ENCODE data around the gene VMP1. TPM values are rescaled to one million over a fixed set of nuclear protein-coding genes. Genes with fewer than 3 reads are reported as not detected.
"Not testable (repeated sequence)": the region's sequence is repeated elsewhere in the genome, so short reads cannot be mapped to it uniquely, and the experiment has no call there.

VMP1 gene
- polyA plus RNA-seq, 2 donors: 90.8 to 98.0 TPM

DNA sequence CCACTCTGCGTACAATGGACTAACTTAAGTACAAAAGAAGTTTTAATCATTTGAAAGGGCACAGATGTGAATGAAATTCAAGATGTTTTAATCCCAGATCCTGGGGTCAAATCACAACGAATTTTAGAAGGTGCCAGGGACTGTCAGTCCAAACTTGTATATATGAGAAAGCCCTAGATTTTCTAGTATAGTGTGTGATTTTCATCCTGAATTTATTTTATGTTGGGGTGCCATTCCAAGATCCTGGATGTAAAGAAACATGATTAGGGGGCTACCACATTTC lies 121.0 kb downstream of the VMP1 start:
- peak overlapping the region; percentile 71 to 74 for H3K27ac ChIP-seq (ENCODE audit: low read depth in 2 of 2, low read length in 1 of 2)
- no peak overlapping the region for H3K4me3 ChIP-seq (ENCODE audit: low read depth in 1 of 2, low read length in 2 of 2)
- 53 to 57% methylated on average over 2 of the region's 2 CpGs for WGBS, 2 donors
- H3K4me1 ChIP-seq (ENCODE audit: control insufficient read depth in 2 of 2, insufficient read depth in 2 of 2, low read length in 1 of 2): no peaks in the 10 kb centered on the region
- no peaks in the 10 kb centered on the region for H3K9me3 ChIP-seq (ENCODE audit: control insufficient read depth in 2 of 2, insufficient read depth in 1 of 2, low read depth in 1 of 2, low read length in 1 of 2)
- no peaks in the 10 kb centered on the region for H3K36me3 ChIP-seq (ENCODE audit: control insufficient read depth in 2 of 2, insufficient read depth in 2 of 2, low read length in 1 of 2)
- H3K27me3 ChIP-seq (ENCODE audit: control insufficient read depth in 1 of 2, insufficient read depth in 2 of 2, low read length in 2 of 2): no peaks in the 10 kb centered on the region

DNA sequence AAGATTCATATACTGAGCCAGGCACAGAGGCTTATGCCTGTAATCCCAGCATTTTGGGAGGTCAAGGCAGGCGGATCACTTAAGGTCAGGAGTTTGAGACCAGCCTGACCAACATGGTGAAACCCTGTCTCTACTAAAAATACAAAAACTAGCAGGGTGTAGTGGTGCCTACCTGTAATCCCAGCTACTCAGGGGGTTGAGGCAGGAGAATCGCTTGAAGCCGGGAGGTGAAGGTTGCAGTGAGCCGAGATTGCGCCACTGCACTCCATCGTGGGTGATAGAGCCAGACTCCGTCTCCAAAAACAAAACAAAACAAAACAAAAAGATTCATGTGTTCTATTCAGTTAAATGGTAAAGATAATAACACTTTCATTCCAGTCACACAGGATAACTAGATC lies 121.4 kb downstream of the VMP1 start:
- not testable (repeated sequence) for H3K4me3 ChIP-seq (ENCODE audit: low read depth in 1 of 2, low read length in 2 of 2); H3K9me3 ChIP-seq (ENCODE audit: control insufficient read depth in 2 of 2, insufficient read depth in 1 of 2, low read depth in 1 of 2, low read length in 1 of 2); H3K36me3 ChIP-seq (ENCODE audit: control insufficient read depth in 2 of 2, insufficient read depth in 2 of 2, low read length in 1 of 2); H3K4me1 ChIP-seq (ENCODE audit: control insufficient read depth in 2 of 2, insufficient read depth in 2 of 2, low read length in 1 of 2); H3K27me3 ChIP-seq (ENCODE audit: control insufficient read depth in 1 of 2, insufficient read depth in 2 of 2, low read length in 2 of 2)
- 37 to 40% methylated on average over 7 of the region's 7 CpGs for WGBS, 2 donors
- H3K27ac ChIP-seq (ENCODE audit: low read depth in 2 of 2, low read length in 1 of 2): peak overlapping the region; percentile 71 to 74

DNA sequence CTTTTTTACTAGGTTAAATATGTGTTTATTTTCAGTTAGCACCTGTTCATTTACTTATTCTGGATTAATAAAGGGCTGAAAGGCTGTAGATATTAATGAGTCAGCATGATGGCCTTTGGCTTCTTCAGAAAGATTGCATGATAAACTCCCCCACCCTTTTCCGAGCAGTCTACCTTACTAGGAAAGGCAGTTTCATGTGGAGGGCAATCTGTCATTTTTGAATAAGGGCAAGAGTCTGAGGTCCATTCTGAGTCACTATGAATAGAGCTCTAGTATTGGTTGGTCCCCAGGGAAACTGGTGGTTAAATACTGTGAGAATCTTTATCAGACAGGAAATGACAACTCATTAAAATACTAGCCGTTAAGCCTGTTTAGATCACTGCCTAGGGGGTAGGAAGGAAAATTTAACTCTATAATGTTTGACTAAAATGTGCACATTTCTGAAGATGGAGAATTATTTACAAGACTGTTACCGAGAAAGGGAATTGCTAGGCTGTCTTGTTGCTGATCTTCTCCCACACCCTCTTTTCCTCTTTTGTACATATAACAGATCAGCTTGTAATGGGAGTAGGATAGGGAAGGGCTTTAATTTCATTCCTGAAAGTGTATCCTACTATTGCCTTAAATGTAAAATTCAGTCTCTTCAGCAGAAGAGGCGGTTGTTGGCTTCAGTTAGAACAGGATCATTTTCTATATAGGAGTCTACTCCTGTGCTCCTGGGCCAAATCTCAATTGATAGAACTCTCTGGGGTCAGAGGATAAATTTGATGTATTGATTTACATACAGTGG lies 122.0 kb downstream of the VMP1 start:
- Histone ChIP-seq H3K9me3 (ENCODE audit: control insufficient read depth in 2 of 2, insufficient read depth in 1 of 2, low read depth in 1 of 2, low read length in 1 of 2) (no peaks in the 10 kb centered on the region), H3K4me3 (ENCODE audit: low read depth in 1 of 2, low read length in 2 of 2) (no peak overlapping the region), H3K4me1 (ENCODE audit: control insufficient read depth in 2 of 2, insufficient read depth in 2 of 2, low read length in 1 of 2) (no peaks in the 10 kb centered on the region), H3K36me3 (ENCODE audit: control insufficient read depth in 2 of 2, insufficient read depth in 2 of 2, low read length in 1 of 2) (no peaks in the 10 kb centered on the region), H3K27me3 (ENCODE audit: control insufficient read depth in 1 of 2, insufficient read depth in 2 of 2, low read length in 2 of 2) (no peaks in the 10 kb centered on the region), H3K27ac (ENCODE audit: low read depth in 2 of 2, low read length in 1 of 2) (peak overlapping the region; percentile 42 to 50)
- 9 to 11% methylated on average over 4 of the region's 4 CpGs for WGBS, 2 donors

DNA sequence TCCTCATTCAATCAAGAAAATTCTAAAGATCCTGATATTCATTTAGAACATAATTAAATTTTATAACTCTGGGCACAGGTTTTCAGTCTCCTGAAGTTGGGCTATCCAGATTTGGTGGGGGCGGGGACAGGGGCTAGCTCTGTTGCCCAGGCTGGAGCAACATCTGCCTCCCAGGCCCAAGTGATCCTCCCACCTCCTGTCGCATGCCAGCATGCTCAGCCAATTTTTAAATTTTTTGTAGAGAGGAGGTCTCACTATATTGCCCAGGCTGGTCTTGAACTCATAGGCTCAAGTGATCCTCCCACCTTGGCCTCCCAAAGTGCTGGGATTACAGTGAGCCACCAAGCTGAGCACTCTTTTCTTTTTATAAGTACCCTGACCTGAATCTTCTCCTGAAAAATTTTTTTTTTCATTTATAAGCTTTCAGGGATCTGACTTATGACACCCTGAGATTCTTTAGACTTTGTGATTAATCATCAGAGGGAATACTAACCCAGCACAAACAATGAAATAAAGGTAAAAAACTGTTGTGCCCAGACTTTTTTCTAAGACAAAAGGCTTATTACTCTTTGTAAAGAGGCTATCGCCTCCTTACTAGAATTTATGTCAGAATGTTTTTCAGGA lies 122.7 kb downstream of the VMP1 start:
- H3K9me3 ChIP-seq (ENCODE audit: control insufficient read depth in 2 of 2, insufficient read depth in 1 of 2, low read depth in 1 of 2, low read length in 1 of 2): no peaks in the 10 kb centered on the region
- no peaks in the 10 kb centered on the region for H3K4me1 ChIP-seq (ENCODE audit: control insufficient read depth in 2 of 2, insufficient read depth in 2 of 2, low read length in 1 of 2)
- WGBS, 2 donors: 65 to 66% methylated on average over 3 of the region's 3 CpGs
- H3K27ac ChIP-seq (ENCODE audit: low read depth in 2 of 2, low read length in 1 of 2): peak overlapping the region; percentile 50 to 64
- H3K36me3 ChIP-seq (ENCODE audit: control insufficient read depth in 2 of 2, insufficient read depth in 2 of 2, low read length in 1 of 2): no peaks in the 10 kb centered on the region
- no peaks in the 10 kb centered on the region for H3K27me3 ChIP-seq (ENCODE audit: control insufficient read depth in 1 of 2, insufficient read depth in 2 of 2, low read length in 2 of 2)
- no peak overlapping the region for H3K4me3 ChIP-seq (ENCODE audit: low read depth in 1 of 2, low read length in 2 of 2)

DNA sequence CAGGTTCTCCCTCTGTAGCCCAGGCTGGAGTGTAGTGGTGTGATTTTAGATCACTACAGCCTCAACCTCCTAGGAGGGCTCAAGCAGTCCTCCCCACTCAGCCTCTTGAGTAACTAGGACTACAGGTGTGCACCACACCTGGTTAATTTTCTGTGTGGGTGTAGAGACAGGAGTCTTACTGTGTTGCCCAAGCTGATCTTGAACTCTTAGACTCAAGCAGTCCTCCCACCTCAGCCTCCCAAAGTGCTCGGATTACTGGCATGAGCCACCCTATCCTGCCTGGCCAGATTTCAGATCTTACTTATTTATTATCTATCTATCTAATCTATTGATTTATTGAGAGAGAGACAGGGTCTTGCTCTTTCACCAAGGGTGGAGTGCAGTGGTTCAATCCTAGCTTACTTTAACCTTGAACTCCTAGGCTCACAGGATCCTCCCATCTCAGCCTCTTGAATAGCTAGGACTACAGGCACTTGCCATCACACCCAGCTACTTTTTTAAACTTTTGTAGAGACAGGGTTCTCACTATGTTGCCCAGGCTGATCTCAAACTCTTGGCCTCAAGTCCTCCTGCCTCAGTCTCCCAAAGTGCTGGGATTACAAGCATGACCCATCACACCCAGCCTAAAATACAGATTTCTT lies 123.5 kb downstream of the VMP1 start:
- Histone ChIP-seq H3K27ac (ENCODE audit: low read depth in 2 of 2, low read length in 1 of 2) (peak overlapping the region; percentile 17 to 63), H3K27me3 (ENCODE audit: control insufficient read depth in 1 of 2, insufficient read depth in 2 of 2, low read length in 2 of 2) (no peaks in the 10 kb centered on the region), H3K36me3 (ENCODE audit: control insufficient read depth in 2 of 2, insufficient read depth in 2 of 2, low read length in 1 of 2) (no peaks in the 10 kb centered on the region), H3K9me3 (ENCODE audit: control insufficient read depth in 2 of 2, insufficient read depth in 1 of 2, low read depth in 1 of 2, low read length in 1 of 2) (no peaks in the 10 kb centered on the region), H3K4me3 (ENCODE audit: low read depth in 1 of 2, low read length in 2 of 2) (no peak overlapping the region), H3K4me1 (ENCODE audit: control insufficient read depth in 2 of 2, insufficient read depth in 2 of 2, low read length in 1 of 2) (no peaks in the 10 kb centered on the region)
- WGBS, 2 donors: 62 to 87% methylated on average over 1 of the region's 1 CpG

DNA sequence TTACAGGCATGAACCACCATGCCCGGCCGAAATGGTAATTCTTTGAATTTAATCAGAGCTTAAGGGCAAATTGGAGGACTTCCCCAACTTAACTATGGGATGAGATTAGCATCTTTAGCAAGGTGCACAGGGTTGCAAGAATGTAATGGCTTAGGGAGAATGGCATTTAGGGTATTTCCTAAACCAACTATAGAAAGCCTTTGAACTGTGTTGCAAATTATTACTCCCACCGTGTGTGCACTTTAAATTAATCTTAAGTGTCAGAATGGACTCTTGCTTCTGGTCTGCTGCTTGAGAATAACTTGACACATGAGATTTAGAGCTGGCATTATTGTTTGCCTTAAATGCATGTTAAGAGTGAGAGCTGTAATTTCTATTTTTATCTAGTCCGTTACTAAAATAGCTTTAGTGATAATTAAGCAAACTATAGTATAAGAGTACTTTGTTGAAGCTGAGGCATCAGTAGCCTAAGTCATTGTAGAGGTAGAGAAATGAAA lies 125.5 kb downstream of the VMP1 start:
- H3K4me1 ChIP-seq (ENCODE audit: control insufficient read depth in 2 of 2, insufficient read depth in 2 of 2, low read length in 1 of 2): no peaks in the 10 kb centered on the region

DNA sequence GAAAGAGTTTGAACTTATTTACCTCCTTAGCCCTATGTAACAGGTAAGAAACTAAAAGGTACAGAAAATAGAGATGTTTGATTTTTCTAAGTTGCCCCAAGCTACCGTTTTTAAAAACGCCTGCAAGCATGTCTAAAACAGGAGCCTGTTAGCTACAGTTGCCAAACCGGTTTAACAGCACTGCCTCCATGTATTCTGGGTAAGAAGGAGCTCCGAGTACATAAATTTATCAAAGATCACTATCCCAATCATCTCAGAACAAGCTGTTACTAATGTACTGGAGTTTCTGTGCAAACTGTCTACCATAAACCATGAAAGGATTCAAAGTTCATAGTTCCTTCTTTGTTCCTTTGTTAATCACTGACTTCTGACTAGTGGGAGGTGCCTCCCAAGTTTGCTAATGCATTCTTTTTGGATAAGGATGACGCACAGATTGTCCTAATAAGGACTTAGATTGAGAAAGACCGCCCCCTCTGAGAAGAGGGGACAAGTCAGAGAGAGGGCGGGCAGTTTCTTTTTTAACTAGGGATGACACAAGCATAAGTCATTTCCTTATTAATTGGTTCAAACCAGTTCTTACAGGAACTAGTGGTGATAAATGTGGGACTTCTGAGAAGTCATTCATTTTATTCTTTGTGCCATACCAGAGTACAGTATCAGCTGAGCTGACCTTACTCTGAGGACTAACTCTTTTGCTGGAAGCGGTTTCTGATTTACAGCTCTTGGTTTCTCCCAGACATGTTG lies 130.0 kb downstream of the VMP1 start:
- Histone ChIP-seq H3K36me3 (ENCODE audit: control insufficient read depth in 2 of 2, insufficient read depth in 2 of 2, low read length in 1 of 2) (no peaks in the 10 kb centered on the region), H3K27me3 (ENCODE audit: control insufficient read depth in 1 of 2, insufficient read depth in 2 of 2, low read length in 2 of 2) (no peaks in the 10 kb centered on the region), H3K27ac (ENCODE audit: low read depth in 2 of 2, low read length in 1 of 2) (peak overlapping the region; percentile 83 to 96), H3K4me3 (ENCODE audit: low read depth in 1 of 2, low read length in 2 of 2) (peak overlapping the region in 1 of 2 donors; percentile 77), H3K9me3 (ENCODE audit: control insufficient read depth in 2 of 2, insufficient read depth in 1 of 2, low read depth in 1 of 2, low read length in 1 of 2) (no peaks in the 10 kb centered on the region), H3K4me1 (ENCODE audit: control insufficient read depth in 2 of 2, insufficient read depth in 2 of 2, low read length in 1 of 2) (no peaks in the 10 kb centered on the region)
- WGBS, 2 donors: 2% methylated on average over 8 of the region's 8 CpGs

More for the DNA sequence above, 125.5 kb downstream of the VMP1 start:
- Histone ChIP-seq H3K27me3 (ENCODE audit: control insufficient read depth in 1 of 2, insufficient read depth in 2 of 2, low read length in 2 of 2) (no peaks in the 10 kb centered on the region), H3K27ac (ENCODE audit: low read depth in 2 of 2, low read length in 1 of 2) (no peak overlapping the region), H3K9me3 (ENCODE audit: control insufficient read depth in 2 of 2, insufficient read depth in 1 of 2, low read depth in 1 of 2, low read length in 1 of 2) (no peaks in the 10 kb centered on the region), H3K4me3 (ENCODE audit: low read depth in 1 of 2, low read length in 2 of 2) (no peak overlapping the region), H3K36me3 (ENCODE audit: control insufficient read depth in 2 of 2, insufficient read depth in 2 of 2, low read length in 1 of 2) (no peaks in the 10 kb centered on the region)
- WGBS, 2 donors: 42 to 44% methylated on average over 4 of the region's 4 CpGs

DNA sequence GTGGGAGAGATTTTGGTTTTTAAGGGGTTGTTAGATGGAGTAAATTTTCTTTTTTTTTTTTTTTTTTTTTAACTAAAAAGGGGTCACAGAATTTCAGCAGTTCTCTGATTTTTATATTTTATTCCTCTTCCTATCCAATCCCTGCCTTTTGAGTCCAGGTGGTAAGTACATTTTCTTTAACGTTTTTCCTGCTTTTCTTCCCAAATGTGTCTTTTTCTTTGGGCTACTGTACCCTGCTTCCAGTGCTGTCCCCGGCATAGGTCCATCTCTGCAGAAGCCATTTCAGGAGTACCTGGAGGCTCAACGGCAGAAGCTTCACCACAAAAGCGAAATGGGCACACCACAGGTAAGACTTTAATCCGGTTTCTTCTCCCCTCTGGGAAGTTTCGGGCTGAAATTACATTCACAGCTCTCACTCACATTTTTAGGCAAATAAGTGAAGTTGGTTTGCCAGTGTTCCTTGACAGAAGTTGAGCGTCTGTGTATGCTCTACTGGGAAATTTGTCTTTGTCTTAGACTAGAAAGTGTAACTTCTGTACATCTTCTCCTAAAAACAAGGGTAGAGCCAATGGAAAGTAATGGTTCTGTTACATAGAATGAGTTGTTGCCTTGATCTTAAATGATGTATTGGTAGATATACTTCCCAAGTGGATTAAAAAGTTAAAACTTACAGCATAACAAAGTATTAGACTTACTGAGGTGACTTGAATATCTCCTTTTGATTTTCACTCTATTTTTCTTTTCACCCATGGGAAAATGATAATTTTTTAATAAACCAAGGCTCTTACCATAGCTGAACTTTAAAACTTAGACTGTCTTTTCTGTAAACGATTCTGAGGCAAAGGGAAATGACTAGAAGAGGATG lies 130.8 kb downstream of the VMP1 start:
- H3K27me3 ChIP-seq (ENCODE audit: control insufficient read depth in 1 of 2, insufficient read depth in 2 of 2, low read length in 2 of 2): no peaks in the 10 kb centered on the region
- H3K9me3 ChIP-seq (ENCODE audit: control insufficient read depth in 2 of 2, insufficient read depth in 1 of 2, low read depth in 1 of 2, low read length in 1 of 2): no peaks in the 10 kb centered on the region
- H3K4me3 ChIP-seq (ENCODE audit: low read depth in 1 of 2, low read length in 2 of 2): peak overlapping the region; percentile 60 to 77
- H3K4me1 ChIP-seq (ENCODE audit: control insufficient read depth in 2 of 2, insufficient read depth in 2 of 2, low read length in 1 of 2): no peaks in the 10 kb centered on the region
- H3K36me3 ChIP-seq (ENCODE audit: control insufficient read depth in 2 of 2, insufficient read depth in 2 of 2, low read length in 1 of 2): no peaks in the 10 kb centered on the region
- peak overlapping the region; percentile 96 for H3K27ac ChIP-seq (ENCODE audit: low read depth in 2 of 2, low read length in 1 of 2)
- 3 to 4% methylated on average over 8 of the region's 8 CpGs for WGBS, 2 donors
